SW 1271 (cell line): ENCODE data around the gene SLC9A9.

Experiments used
- DNase-seq, 2 experiments: peaks; one replicate each; lab custom pipeline; 2025; lab: John Stamatoyannopoulos, UW

The SLC9A9 gene

DNA sequence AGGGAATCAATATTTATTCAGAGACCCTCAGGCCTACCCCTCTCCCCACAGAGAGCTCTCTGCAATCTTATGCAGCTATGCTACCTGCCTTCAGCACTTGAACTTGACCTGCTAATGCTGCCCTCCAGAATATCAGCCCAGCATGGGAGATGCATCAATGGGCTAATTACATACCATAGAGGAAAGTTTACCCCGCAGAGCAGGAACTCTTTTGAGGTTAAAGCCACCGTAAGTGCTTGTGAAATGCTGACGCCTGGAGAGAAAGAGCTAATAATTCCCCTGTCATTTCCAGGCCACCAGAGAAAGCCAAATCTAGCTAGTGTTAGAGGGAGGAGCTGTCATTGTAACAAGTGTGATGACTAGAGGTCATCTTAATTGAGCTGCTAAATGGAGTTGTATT, 601.2 kb downstream of the SLC9A9 start:
- DNase-seq, result no peak

- no peak for DNase-seq
Measured at GRCh38 chr3:143245692-143246091, 602.6 kb downstream of the SLC9A9 start.

- DNase-seq, result no peak
Measured at GRCh38 chr3:143244516-143245063, 603.7 kb downstream of the SLC9A9 start.

- DNase-seq, result no peak
Measured at GRCh38 chr3:143243686-143244085, 604.6 kb downstream of the SLC9A9 start.

DNA sequence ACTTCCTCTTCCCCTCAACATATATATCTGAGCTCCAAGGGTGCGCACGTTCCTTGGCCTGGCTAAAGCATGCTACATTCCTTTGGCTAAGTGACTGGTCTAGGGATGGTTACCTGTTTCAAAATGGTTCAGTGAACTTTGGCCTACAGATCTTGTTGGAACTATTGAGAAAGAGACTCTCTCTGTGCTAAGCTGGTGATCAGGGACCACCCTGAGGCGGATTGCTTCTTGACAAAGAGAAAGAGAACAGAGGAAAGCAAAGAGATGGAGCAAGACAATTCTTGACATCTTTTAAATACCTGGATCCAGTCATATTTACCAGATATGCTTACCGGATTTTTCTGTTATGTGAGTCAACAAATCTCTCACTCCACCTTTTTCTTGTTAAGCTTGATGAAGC, 605.6 kb downstream of the SLC9A9 start:
- no peak for DNase-seq

GRCh38 chr3:143242101-143242500, 606.2 kb downstream of the SLC9A9 start:
- no peak for DNase-seq

DNA sequence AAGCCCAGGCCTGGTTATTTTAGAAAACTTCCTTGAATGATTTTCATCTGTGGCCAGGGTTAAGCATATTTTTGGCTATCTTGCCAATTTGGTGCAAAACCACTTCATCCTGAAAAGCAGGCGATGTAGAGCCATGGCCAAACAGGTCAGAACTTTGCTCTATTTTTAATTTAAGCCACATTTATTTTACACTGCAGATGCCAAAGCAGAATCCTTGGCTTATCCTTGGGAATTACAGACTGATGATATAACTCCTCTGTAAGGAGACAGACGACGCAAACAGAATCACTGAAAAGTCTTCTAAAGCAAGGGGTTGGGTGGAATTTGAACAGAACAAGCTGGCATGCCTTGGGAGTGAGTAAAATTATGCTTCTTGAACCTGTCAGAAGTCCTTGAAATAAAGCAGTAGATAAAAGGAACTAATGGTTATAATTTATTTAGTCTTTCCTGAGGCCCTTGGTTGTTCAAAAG, 606.8 kb downstream of the SLC9A9 start:
- no peak for DNase-seq

DNA sequence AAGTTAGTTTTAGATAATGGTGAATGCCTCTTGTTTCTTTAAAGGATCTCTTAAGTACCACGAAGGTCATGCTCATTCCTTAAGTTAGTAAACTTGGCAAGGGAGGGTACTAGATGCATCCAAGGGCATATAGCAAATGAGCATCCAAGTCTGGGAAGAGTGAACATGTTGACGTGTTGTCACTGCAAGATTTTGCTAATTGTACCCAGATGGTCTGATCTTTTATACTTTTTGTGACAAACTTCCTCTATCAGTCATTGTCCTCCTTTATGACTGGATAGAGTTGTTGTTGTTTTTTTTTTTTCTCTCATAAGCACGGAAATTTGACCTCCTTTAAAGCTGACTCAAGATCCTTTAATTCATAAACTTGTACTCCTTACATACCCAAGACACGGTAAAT, 607.4 kb downstream of the SLC9A9 start:
- DNase-seq, result no peak

DNA sequence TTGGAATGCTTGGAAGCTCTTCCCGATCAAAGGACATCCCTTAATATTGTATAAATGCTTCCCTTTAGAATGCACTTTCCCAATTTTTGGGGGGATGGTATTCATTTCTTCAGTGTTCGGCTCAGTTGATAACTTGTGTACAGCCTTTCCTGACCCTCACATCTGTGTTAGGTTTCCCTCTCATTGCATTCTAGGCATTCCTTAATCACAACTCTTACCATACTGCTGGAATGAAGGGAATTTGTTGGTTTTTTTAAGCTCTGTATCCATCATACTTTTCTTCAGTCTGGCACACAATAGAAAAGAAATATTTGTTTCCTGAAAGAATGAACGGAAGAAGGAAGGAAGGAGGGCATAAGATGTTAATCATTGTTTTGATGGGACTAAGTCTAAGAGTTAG, 609.2 kb downstream of the SLC9A9 start:
- DNase-seq, result peak in 1 of 2 experiments; percentile 6

DNA sequence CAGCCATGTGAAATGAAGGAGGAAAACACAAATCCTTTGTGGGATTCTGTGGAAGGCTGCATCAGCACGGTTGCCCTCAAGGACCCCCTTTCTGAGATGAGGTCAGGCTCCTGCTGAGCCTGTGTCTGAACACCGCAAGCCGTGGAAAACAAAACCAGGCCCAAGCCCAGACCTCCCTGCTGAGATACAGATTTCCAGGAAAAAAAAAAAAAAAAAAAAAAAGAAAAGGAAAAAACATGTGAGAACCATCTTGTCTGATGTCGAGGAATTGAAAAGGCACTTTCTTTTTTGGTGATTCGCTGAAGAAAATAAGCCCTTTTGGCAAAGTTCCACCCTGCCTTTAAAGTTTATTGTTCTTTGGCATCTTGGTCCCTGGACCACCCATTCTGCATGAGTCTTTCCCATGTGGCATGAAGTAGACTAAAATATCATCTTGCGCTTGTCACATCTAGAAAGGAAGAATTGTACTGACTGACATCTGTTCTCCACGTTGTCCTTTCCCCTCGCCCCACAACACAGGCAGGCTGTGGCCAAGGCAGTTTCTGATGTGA, 611.1 kb downstream of the SLC9A9 start:
- DNase-seq, result no peak

DNA sequence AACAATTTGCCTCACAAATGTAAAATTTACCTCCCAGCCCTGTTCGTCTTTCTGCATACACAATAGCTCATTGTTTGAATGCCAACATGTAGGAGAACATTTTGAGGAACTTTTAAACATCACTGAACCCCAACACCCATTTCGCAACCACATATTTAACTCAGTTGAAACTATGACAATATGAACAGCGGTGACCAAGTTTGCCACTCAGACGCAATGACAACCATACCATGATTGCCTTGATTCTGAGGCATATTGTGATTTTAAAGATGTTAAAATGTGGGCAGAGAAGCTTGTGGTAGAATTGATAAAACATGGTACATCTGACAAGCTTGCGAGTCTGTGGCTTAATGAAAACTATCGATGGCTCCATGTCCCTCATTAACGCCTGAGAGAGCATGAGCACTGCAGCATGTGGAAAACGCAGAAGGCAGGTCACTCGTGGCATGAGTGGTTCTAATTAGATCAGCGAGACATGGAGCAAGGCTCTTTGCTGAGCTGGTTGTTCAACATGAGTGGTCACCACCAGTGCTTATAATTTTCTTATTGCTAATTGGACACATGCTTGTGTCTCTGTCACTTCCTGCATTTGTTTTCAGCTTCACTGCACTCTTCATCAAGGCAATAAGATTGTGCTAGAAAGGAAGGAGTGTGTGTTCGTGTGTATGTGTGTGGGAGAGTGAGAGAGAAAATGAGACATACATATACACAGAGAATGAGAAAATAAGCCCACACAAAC, 611.9 kb downstream of the SLC9A9 start:
- DNase-seq, result no peak

DNA sequence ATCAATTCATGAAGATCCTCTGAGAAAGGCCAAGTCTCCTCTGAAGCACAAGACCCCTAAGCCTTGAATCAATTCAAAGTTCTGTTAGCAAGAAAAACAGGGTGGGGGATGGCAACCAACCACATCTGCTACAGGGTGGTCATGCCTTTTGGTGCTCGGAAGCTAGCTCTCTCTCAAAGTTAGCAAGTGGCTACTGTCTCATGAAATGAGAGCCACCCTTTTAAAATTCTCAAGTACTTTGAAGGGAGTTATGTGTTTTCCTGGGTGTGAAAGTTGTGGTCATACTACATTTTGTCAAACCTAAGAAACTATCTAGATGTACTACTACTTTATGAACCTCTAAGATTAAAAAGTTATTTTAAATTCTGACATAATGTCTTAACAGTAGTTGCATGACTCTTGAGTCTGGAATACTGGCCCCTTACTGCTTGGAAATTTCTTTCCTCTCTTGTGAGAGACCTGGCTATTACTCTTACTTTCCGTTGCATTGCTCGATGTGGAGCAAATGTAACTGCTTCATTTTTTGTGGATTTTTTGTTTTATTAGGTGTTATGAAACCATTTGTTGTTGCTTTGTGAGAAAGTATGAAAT, 612.6 kb downstream of the SLC9A9 start:
- no peak for DNase-seq

GRCh38 chr3:143234526-143234925, 613.7 kb downstream of the SLC9A9 start:
- DNase-seq, result no peak

- no peak for DNase-seq
Measured at GRCh38 chr3:143232981-143233380, 615.3 kb downstream of the SLC9A9 start.

DNA sequence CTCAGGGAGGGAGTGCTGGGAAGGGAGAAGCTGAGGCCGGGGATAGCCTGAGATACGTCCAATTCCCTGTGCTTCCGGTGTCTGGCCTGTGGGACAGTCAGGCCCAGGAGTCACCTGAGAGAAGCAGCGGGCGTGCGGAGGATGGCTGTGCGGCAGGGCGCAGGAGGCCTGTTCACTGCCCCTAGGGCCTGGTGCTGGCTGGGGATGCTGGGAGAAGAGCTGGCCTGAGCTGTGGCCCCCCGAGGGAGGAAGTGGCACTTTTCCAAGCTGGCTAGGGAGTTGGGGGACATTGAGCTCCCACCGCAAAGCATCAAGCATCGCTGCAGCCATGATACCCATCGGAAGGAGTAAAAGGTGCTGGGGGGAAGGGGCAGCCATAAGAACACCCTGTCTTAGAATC, 619.9 kb downstream of the SLC9A9 start:
- no peak for DNase-seq

DNA sequence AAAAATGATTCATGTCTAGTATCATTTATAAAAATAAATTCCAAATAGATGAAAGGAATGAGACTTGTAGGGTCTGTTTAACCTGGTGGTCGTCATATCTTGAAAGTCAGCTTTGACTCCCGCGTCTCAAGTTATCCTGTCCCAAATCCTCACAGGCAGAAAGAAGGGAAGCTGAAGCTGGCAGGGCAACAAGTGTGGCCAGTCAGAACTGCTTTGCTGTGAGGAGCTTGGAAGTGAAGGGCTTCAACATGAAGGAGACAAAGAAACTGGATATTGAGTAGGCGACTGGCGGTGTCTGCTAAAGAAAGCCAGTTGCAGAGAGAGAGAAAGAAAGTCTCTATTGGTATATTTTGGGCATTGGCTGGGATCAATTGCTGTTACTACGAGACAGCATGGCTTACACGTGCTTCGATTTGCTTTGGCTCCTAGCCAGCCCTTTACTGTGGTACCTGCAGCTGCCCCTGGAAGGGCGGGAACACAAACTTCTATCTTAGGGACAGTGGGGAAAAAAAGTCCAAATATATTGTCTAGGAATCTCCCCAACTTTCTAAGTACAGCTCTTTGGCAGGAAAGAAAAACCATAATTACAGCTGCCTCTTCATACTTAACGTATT, 621.5 kb downstream of the SLC9A9 start:
- DNase-seq, result no peak

DNA sequence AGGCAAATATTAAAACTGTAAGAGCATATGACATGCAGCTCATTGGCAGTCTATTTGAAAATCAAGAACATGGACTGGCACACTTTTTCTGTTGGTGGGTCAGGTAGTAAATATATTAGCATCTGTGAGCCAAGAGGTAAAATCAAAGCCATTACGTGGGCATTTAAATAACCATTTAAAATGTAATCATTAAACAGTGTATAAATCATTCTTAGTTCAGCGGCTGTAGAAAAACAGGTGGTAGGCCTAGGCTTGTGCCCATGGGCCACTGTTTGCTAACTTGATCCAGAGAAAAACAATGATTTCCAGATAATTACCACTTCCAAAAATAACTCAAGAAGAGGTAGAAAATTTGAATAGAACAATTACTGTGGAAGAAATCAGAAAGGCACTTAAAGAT, 623.6 kb downstream of the SLC9A9 start:
- DNase-seq, result no peak

DNA sequence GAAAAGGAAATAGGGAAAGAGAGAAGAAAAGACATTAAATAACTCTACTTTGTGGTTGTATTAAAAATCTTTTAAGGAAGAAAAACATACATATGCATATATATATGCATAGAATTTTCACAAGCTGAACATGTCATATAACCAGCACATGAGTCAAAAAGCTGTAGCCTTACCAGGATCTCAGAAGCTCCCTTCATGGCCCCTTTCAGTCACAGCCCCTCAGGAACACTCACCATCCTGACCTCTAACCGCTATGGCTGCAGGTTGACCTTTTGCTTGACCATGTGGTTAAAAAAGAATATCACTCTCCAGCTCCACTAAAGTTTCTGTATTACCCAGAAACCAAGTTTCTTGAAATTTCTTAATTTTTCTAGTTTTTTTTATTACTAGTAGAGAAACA, 625.3 kb downstream of the SLC9A9 start:
- DNase-seq, result no peak

DNA sequence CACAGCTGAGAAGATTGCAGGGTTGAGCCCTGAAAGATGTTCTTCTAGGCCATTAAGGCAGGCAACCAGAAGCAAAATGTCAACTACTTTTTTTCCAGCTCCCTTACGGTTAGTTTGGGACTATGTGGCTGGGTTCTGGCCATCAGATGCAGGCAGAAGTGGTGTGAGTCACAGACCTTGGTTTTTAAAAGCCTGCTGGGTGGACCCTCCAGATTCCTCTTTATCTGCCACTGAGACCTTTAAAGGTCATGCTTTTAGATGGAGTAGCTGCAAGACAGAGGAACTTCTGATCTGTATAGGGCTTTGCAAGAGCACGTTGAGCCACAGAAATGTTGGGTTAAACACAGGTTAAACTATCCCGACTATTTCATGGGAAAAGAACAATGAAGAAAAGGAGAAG, 625.8 kb downstream of the SLC9A9 start:
- DNase-seq, result no peak

DNA sequence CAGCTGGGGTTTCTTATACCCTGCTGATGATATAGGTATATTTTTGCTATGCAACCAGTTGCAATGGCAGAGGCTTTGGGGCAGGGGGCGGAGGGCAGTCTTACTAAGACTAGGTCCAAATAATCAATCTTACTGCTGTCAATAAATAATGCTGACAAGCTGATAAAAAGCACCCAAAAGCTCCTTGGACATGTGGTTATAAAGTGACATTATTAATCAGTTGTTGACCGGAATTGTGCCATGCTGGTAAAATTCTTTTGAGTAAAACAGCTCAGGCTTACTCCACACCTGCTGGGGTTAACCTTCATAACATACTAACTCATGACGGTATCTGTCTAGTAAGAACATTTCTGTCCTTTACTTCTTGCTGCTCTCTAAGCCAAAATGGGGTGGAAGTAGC, 626.8 kb downstream of the SLC9A9 start:
- no peak for DNase-seq

- no peak for DNase-seq
Measured at GRCh38 chr3:143220741-143221140, 627.5 kb downstream of the SLC9A9 start.

DNA sequence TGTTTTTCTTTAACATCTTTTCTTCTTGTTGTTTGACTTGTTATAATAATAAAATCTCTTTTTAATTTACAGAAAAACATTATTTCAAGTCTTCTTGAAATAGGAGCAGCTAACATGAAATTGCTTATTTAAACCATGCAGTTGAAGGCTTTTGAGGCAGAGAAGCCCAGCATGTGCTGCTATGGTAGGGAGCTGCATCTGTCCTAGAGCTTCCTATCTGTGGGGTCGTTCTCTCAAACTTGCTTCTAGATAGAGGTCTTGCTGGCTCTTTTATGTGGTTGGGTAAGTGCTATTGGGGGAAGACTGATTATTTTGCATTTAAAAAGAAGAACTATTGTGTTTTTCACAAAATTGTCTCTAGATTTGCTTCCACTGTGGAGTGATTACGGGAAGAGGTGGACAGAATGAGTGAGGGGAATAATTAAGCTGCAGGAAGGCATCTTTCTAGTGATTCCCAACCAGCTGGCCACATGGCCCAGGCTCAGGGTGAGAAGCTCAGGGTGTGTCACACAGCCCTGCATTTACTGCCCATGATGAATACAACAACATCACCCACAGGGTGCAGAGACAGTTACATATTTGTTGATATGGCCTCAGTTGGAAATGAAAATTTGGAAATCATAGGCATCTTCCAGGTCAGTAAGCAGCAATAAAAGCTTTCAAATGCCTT, 630.0 kb downstream of the SLC9A9 start:
- DNase-seq, result no peak
